ENCODE results near the gene RNU7-1. TPM values are rescaled to one million over a fixed set of nuclear protein-coding genes. Genes with fewer than 3 reads are reported as not detected.

The RNU7-1 gene
- total and polyA plus RNA-seq, 2 of the 4 experiments (the other 2 are of a cell fraction) = not detected

DNA sequence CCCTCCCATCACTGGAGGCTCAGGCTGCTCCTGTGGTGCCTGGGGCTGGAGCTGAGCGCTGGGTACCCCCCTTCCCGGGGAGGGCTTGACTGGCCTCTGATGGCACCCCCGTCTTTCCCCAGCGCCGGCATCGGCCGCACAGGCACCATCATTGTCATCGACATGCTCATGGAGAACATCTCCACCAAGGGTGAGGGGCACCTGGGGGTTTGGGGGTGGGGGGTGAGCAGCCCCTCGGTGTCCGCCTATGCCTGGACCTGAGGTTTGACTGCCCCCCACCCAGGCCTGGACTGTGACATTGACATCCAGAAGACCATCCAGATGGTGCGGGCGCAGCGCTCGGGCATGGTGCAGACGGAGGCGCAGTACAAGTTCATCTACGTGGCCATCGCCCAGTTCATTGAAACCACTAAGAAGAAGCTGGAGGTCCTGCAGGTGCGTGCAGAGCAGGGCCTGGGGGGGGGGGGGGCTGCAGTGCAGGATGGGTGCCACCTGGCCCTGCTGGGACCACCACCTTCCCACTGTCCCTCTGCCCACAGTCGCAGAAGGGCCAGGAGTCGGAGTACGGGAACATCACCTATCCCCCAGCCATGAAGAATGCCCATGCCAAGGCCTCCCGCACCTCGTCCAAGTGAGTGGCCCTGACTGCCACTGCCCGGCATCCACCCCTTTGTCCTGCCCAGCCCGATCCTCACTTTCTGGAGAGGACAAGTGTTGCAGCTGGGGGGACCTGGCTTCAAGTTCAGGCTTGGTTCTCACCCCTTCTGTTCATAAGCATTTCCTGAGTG lies 16.4 kb downstream of the RNU7-1 start:
- H3K14ac ChIP-seq (replicated peaks; ENCODE audit: low read depth, low read length) = no peak overlapping the region
- no peak overlapping the region for H3K23ac ChIP-seq (ENCODE audit: low read depth, low read length)
- H3K79me1 ChIP-seq (ENCODE audit: low read depth in 1 of 2, low read length in 2 of 2) = no peaks in the 10 kb centered on the region
- H3K27ac ChIP-seq (ENCODE audit: insufficient read depth, low read length) = no peak overlapping the region
- no peaks in the 10 kb centered on the region for H3K9me1 ChIP-seq (ENCODE audit: insufficient read depth, low read length)
- H3K18ac ChIP-seq (ENCODE audit: low read depth, low read length) = no peak overlapping the region
- no peak overlapping the region for H4K8ac ChIP-seq (ENCODE audit: low read depth in 2 of 2, low read length in 2 of 2)
- no peak for DNase-seq
- intact Hi-C loops (cut with micrococcal nuclease) = no loop called here
- peak overlapping the region; percentile 63 for H2AFZ ChIP-seq (replicated peaks; ENCODE audit: low read length, poor library complexity)
- CTCF ChIA-PET = no interaction called here
- no peaks in the 10 kb centered on the region for H3K9me3 ChIP-seq (ENCODE audit: control insufficient read depth, insufficient read depth, low read length)
- BruUV-seq (replicated peaks) = no TSS peak
- H2BK5ac ChIP-seq (ENCODE audit: low read depth, low read length, poor library complexity, severe bottlenecking) = no peak overlapping the region
- H3K4me3 ChIP-seq (ENCODE audit: insufficient read depth, low read depth, low read length) = no peak overlapping the region
- H3K36me3 ChIP-seq (ENCODE audit: control insufficient read depth, insufficient read depth, low read length) = peaks cover 5% of the 10 kb centered on the region
- no peak overlapping the region for H4K91ac ChIP-seq (ENCODE audit: insufficient read depth, low read depth, low read length)
- H3K4me2 ChIP-seq (ENCODE audit: low read depth, low read length) = no peak overlapping the region
- H2BK120ac ChIP-seq (ENCODE audit: low read depth, low read length) = no peak overlapping the region
- in situ Hi-C loops (cut with MboI; ENCODE audit: low sequenced_read_pairs) = loop anchor here (5.0 kb wide), 1 partner anchor 93 kb away; the partner anchor contains the start of gene TPI1
- WGBS, 2 experiments (ENCODE audit: extremely low coverage in 2 of 2, insufficient read length in 1 of 2) = 100% methylated on average over 6 of the region's 26 CpGs; no CpG with 5 or more reads in 1 of the 2 experiments
- no peak for ATAC-seq (ENCODE audit: low read depth)
- peaks cover 5% of the 10 kb centered on the region; the same call in 1 of the 2 replicates for H3K4me1 ChIP-seq (ENCODE audit: control insufficient read depth, insufficient read depth, low read length)
- H2AK5ac ChIP-seq (ENCODE audit: low read depth, low read length) = no peak overlapping the region
- TF ChIP-seq POLR2A (IDR thresholded peaks at IDR 0.05; ENCODE audit: low read depth, low read length) (no peak), RFX5 (IDR thresholded peaks at IDR 0.05; ENCODE audit: low read depth, low read length) (no peak), SMC3 (IDR thresholded peaks at IDR 0.05; ENCODE audit: low read depth, low read length) (no peak)
- TF ChIP-seq, protein P1, sequence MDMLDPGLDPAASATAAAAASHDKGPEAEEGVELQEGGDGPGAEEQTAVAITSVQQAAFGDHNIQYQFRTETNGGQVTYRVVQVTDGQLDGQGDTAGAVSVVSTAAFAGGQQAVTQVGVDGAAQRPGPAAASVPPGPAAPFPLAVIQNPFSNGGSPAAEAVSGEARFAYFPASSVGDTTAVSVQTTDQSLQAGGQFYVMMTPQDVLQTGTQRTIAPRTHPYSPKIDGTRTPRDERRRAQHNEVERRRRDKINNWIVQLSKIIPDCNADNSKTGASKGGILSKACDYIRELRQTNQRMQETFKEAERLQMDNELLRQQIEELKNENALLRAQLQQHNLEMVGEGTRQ (IDR thresholded peaks at IDR 0.05; ENCODE audit: low read depth, low read length) = no peak
- no peak overlapping the region for H4K5ac ChIP-seq (ENCODE audit: low read depth, low read length)
- POLR2A ChIA-PET (ENCODE audit: unreplicated experiment) = no interaction called here
- H3K9ac ChIP-seq (ENCODE audit: low read depth, low read length) = no peak overlapping the region
- H2BK15ac ChIP-seq (ENCODE audit: low read depth, low read length) = no peak overlapping the region
- no peak overlapping the region for H2AK9ac ChIP-seq (replicated peaks; ENCODE audit: low read depth, low read length, poor library complexity)
- no peaks in the 10 kb centered on the region for H3K27me3 ChIP-seq (ENCODE audit: control insufficient read depth, insufficient read depth, low read length)
- no peak overlapping the region for H3K4ac ChIP-seq (ENCODE audit: low read depth, low read length)
- no peaks in the 10 kb centered on the region for H4K20me1 ChIP-seq (ENCODE audit: insufficient read depth, low read length)
- no peak overlapping the region for H2BK20ac ChIP-seq (ENCODE audit: low read depth, low read length)
- H3K56ac ChIP-seq (ENCODE audit: extremely low read depth, insufficient read depth, low read length) = no peak overlapping the region
- dilution Hi-C loops (cut with HindIII; ENCODE audit: low sequenced_read_pairs, unreplicated experiment) = no loop called here

All from IMR-90 (cell line).